H9 (cell line): ENCODE measurements around the gene YPEL1. TPM values are rescaled to one million over a fixed set of nuclear protein-coding genes. Genes with fewer than 3 reads are reported as not detected.

ENCODE experiments used
- DNase-seq: peaks from one replicate; pipeline ENCODE4 v3.0.0-alpha.2; 2017
- H2AFZ ChIP-seq: one replicate; pipeline ENCODE4 v1.6.1; 2013; ENCODE audit warnings: mild to moderate bottlenecking, low read length, control low read depth, moderate library complexity
- H2AK5ac ChIP-seq: 2 replicates; pipeline ENCODE4 v1.6.1; 2013; ENCODE audit warnings: low read length, control low read depth, mixed read lengths; ENCODE audit not compliant: insufficient read length
- H2BK120ac ChIP-seq: one replicate; pipeline ENCODE4 v1.6.1; 2013; ENCODE audit warnings: low read depth, mild to moderate bottlenecking, low read length, control low read depth, inconsistent platforms; ENCODE audit not compliant: poor library complexity, severe bottlenecking
- H2BK12ac ChIP-seq: 2 replicates; pipeline ENCODE4 v1.6.1; 2013; ENCODE audit warnings: low read length, control low read depth, mixed read lengths, low read depth; ENCODE audit not compliant: insufficient read length
- H2BK15ac ChIP-seq: 2 replicates; pipeline ENCODE4 v1.6.1; 2013; ENCODE audit warnings: low read depth, low read length, control low read depth
- H2BK20ac ChIP-seq: one replicate; pipeline ENCODE4 v1.6.1; 2013; ENCODE audit warnings: low read depth, mild to moderate bottlenecking, low read length, control low read depth, inconsistent platforms; ENCODE audit not compliant: poor library complexity, severe bottlenecking
- H2BK5ac ChIP-seq: 2 replicates; pipeline ENCODE4 v1.6.1; 2013; ENCODE audit warnings: low read length, control low read depth, mixed read lengths; ENCODE audit not compliant: insufficient read length
- H3K14ac ChIP-seq: 2 replicates; pipeline ENCODE4 v1.6.1; 2013; ENCODE audit warnings: low read length, control low read depth; ENCODE audit not compliant: insufficient read depth
- H3K18ac ChIP-seq: 2 replicates; pipeline ENCODE4 v1.6.1; 2013; ENCODE audit warnings: low read depth, mild to moderate bottlenecking, mixed read lengths, low read length, control low read depth; ENCODE audit not compliant: insufficient read length
- H3K23ac ChIP-seq: 2 replicates; pipeline ENCODE4 v1.6.1; 2013; ENCODE audit warnings: low read length, control low read depth, mixed read lengths, low read depth; ENCODE audit not compliant: insufficient read length
- H3K23me2 ChIP-seq: 2 replicates; pipeline ENCODE4 v1.6.1; 2013; ENCODE audit warnings: low read depth, mild to moderate bottlenecking, mixed read lengths, low read length, control low read depth; ENCODE audit not compliant: insufficient read length, poor library complexity, severe bottlenecking
- H3K27ac ChIP-seq: 2 replicates; pipeline ENCODE4 v1.5.1; 2013; ENCODE audit warnings: low read length, control low read depth, mixed read lengths, low read depth; ENCODE audit not compliant: insufficient read length
- H3K27me3 ChIP-seq: 2 replicates; pipeline ENCODE4 v1.6.1; 2013; ENCODE audit warnings: low read length, control low read depth, inconsistent platforms; ENCODE audit not compliant: insufficient read depth
- H3K4ac ChIP-seq: 2 replicates; pipeline ENCODE4 v1.6.1; 2013; ENCODE audit warnings: low read depth, mild to moderate bottlenecking, control low read depth, inconsistent platforms, low read length, moderate library complexity
- H3K4me1 ChIP-seq: 2 replicates; pipeline ENCODE4 v1.6.1; 2013; ENCODE audit warnings: low read length, control low read depth, inconsistent platforms; ENCODE audit not compliant: insufficient read depth
- H3K4me2 ChIP-seq: 2 replicates; pipeline ENCODE4 v1.6.1; 2013; ENCODE audit warnings: low read length, control low read depth, mixed read lengths; ENCODE audit not compliant: insufficient read length, insufficient read depth
- H3K56ac ChIP-seq: 2 replicates; pipeline ENCODE4 v1.6.1; 2013; ENCODE audit warnings: low read depth, mild to moderate bottlenecking, mixed read lengths, low read length, control low read depth; ENCODE audit not compliant: insufficient read length
- H3K79me1 ChIP-seq: 2 replicates; pipeline ENCODE4 v1.6.1; 2013; ENCODE audit warnings: low read depth, mild to moderate bottlenecking, moderate library complexity, low read length, control low read depth, inconsistent platforms; ENCODE audit not compliant: insufficient read depth, poor library complexity, severe bottlenecking
- H3K79me2 ChIP-seq: 2 replicates; pipeline ENCODE4 v1.6.1; 2013; ENCODE audit warnings: low read length, control low read depth, inconsistent platforms; ENCODE audit not compliant: insufficient read depth
- H3K9ac ChIP-seq: 2 replicates; pipeline ENCODE4 v1.6.1; 2013; ENCODE audit warnings: low read length, control low read depth, mixed read lengths; ENCODE audit not compliant: insufficient read length; ENCODE audit errors: extremely low read depth
- H3K9me3 ChIP-seq: one replicate; pipeline ENCODE4 v1.6.1; 2013; ENCODE audit warnings: low read depth, low read length, inconsistent platforms; ENCODE audit not compliant: control insufficient read depth
- H3T11ph ChIP-seq: one replicate; pipeline ENCODE4 v1.6.1; 2013; ENCODE audit warnings: mild to moderate bottlenecking, low read length, control low read depth, inconsistent platforms
- H4K20me1 ChIP-seq: one replicate; pipeline ENCODE4 v1.6.1; 2013; ENCODE audit not compliant: control insufficient read depth, insufficient read length, insufficient read depth
- H4K5ac ChIP-seq: 2 replicates; pipeline ENCODE4 v1.6.1; 2013; ENCODE audit warnings: low read depth, mild to moderate bottlenecking, mixed read lengths, low read length, control low read depth; ENCODE audit not compliant: insufficient read length
- H4K8ac ChIP-seq: replicated peaks from 2 replicates; pipeline ENCODE4 v1.6.1; 2013; ENCODE audit warnings: low read length, control low read depth, mixed read lengths, low read depth; ENCODE audit not compliant: insufficient read length
- H4K91ac ChIP-seq: 2 replicates; pipeline ENCODE4 v1.6.1; 2013; ENCODE audit warnings: low read depth, mild to moderate bottlenecking, moderate library complexity, mixed read lengths, low read length, control low read depth; ENCODE audit not compliant: insufficient read length
- H3K27ac Mint-ChIP-seq, 3 experiments: 2 replicates in 2 of 3; 3 replicates in 1 of 3; pipeline ENCODE4 v1.8.0; 2020 to 2021; ENCODE audit warnings: mixed read lengths in 3 of 3, mild to moderate bottlenecking in 1 of 3, moderate library complexity in 1 of 3
- H3K27me3 Mint-ChIP-seq: 2 replicates; pipeline ENCODE4 v1.8.0; 2021; ENCODE audit warnings: low read depth, mild to moderate bottlenecking, moderate library complexity, mixed read lengths
- H3K36me3 Mint-ChIP-seq, 3 experiments: 2 replicates in 2 of 3; 3 replicates in 1 of 3; pipeline ENCODE4 v1.8.0; 2020 to 2021; ENCODE audit warnings: low read depth in 3 of 3, mixed read lengths in 3 of 3; ENCODE audit not compliant: insufficient read depth in 1 of 3
- H3K4me1 Mint-ChIP-seq, 2 experiments: 2 replicates each; pipeline ENCODE4 v1.8.0; 2020; ENCODE audit warnings: mixed read lengths in 2 of 2
- H3K4me3 Mint-ChIP-seq, 2 experiments: 2 replicates in 1 of 2; 3 replicates in 1 of 2; pipeline ENCODE4 v1.8.0; 2020 to 2021; ENCODE audit warnings: mild to moderate bottlenecking in 2 of 2, mixed read lengths in 2 of 2, moderate library complexity in 1 of 2
- H3K9me3 Mint-ChIP-seq, 2 experiments: 2 replicates in 1 of 2; 3 replicates in 1 of 2; pipeline ENCODE4 v1.8.0; 2020; ENCODE audit warnings: mild to moderate bottlenecking in 2 of 2, mixed read lengths in 2 of 2, moderate library complexity in 1 of 2
- CTCF ChIP-seq: fragments of 200-600 bp; sonication (generic); conservative IDR thresholded peaks from 3 replicates; pipeline ENCODE4 v1.8.0; 2021; ENCODE audit warnings: antibody characterized with exemption, mild to moderate bottlenecking
- WGBS: extraction: QIAGEN DNeasy Blood & Tissue Kit; methylation state at CpG from one replicate; pipeline ENCODE4 v1.1.7; 2013; ENCODE audit warnings: missing lambda C conversion rate, low lambda C conversion rate, mixed read lengths; ENCODE audit not compliant: insufficient read length; ENCODE audit errors: extremely low coverage; 5-methylcytosine and 5-hydroxymethylcytosine counted together
- total RNA-seq: library from RNA; stranded (reverse); gene quantifications from 2 replicates; pipeline ENCODE4 v1.2.1, GENCODE V29; 2021

Gene YPEL1
- total RNA-seq, 1 experiment from 2014 or later: 5.4 TPM

- DNase-seq: no peak
- H3K4me2 ChIP-seq: no peak overlapping the region
- no peaks in the 10 kb centered on the region for H3K79me2 ChIP-seq
- no peak overlapping the region for H4K8ac ChIP-seq
- H3K79me1 ChIP-seq: no peaks in the 10 kb centered on the region
- Mint-ChIP-seq H3K4me3 (no peak overlapping the region), H3K36me3 (peaks cover 5 to 16% (median 12%) of the 10 kb centered on the region in 3 experiments; a peak in 5 of 7 replicates), H3K9me3 (no peaks in the 10 kb centered on the region), H3K4me1 (peaks cover 3 to 20% of the 10 kb centered on the region in 2 experiments; a peak in 3 of 4 replicates), H3K27ac (peak overlapping the region in 1 of 3 experiments; percentile 58; a peak in 2 of 7 replicates), H3K27me3 (no peaks in the 10 kb centered on the region; the same call in 1 of the 2 replicates)
- no peak overlapping the region for H3K9ac ChIP-seq
- no peak overlapping the region for H2BK15ac ChIP-seq
- H2AFZ ChIP-seq: no peak overlapping the region
- no peak overlapping the region for H2BK120ac ChIP-seq
- no peak overlapping the region for H4K5ac ChIP-seq
- H3K56ac ChIP-seq: no peak overlapping the region
- no peak overlapping the region for H3K18ac ChIP-seq
- H3K27me3 ChIP-seq: no peaks in the 10 kb centered on the region
- H3K14ac ChIP-seq: no peak overlapping the region
- no peak overlapping the region for H3T11ph ChIP-seq
- no peak overlapping the region for H2BK12ac ChIP-seq
- no peak overlapping the region for H2BK5ac ChIP-seq
- H4K20me1 ChIP-seq: no peaks in the 10 kb centered on the region
- H3K4me1 ChIP-seq: no peaks in the 10 kb centered on the region
- no peaks in the 10 kb centered on the region for H3K23me2 ChIP-seq
- H2BK20ac ChIP-seq: no peak overlapping the region
- H3K9me3 ChIP-seq: no peaks in the 10 kb centered on the region
- no peak overlapping the region for H3K27ac ChIP-seq
- no peak overlapping the region for H3K4ac ChIP-seq
- H2AK5ac ChIP-seq: no peak overlapping the region
- H4K91ac ChIP-seq: no peak overlapping the region
- no peak overlapping the region for H3K23ac ChIP-seq
- no peak for TF ChIP-seq CTCF
- WGBS: no CpG with 5 or more reads among the region's 5 CpGs
These were observed 20.3 kb upstream of the YPEL1 start for GRCh38 chr22:21755851-21756284.
